Measurements from ENCODE around the gene LPAR6. TPM values are rescaled to one million over a fixed set of nuclear protein-coding genes. Genes with fewer than 3 reads are reported as not detected.

The LPAR6 gene
- polyA plus RNA-seq, 1 of the 3 experiments (the other 2 are of a cell fraction), result 0.03 TPM

DNA sequence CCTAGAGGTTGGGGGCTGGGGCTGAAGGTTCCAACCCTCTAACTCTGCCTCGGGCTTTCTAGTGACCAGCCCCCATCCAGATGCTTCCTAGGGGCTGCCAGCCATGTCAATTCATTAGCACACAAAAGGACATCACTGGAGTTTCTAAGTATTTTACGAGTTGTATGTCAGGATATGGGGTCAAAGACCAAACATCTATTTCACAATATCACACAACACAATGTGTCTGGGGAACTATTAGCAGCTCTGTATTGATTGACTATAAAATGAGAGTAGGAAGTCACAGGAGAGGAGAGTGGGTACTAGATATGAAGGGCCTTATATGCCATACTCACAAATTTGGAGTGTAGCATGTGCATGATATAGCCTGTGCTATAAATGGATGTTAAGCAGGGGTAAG lies 42.1 kb downstream of the LPAR6 start:
- POLR2A ChIA-PET, result no interaction called here
- H2AFZ ChIP-seq (ENCODE audit: low read depth), result no peak overlapping the region
- no peak overlapping the region for H3K4me3 ChIP-seq (ENCODE audit: low read depth in 2 of 2, low read length in 1 of 2)
- peaks cover 33 to 53% of the 10 kb centered on the region in 2 experiments for H3K36me3 ChIP-seq (replicated peaks in 1 of 2; ENCODE audit: control insufficient read depth in 1 of 2, insufficient read depth in 2 of 2, low read length in 1 of 2)
- no peak overlapping the region for H3K9ac ChIP-seq
- CTCF ChIA-PET, result no interaction called here
- H3K9me3 ChIP-seq, result no peaks in the 10 kb centered on the region
- no peaks in the 10 kb centered on the region for H3K27me3 ChIP-seq (ENCODE audit: insufficient read depth)
- DNase-seq, result no peak
- no peaks in the 10 kb centered on the region for H3F3A ChIP-seq (replicated peaks; ENCODE audit: insufficient read depth)
- TF ChIP-seq MAX (IDR thresholded peaks at IDR 0.05; ENCODE audit: low read depth), result no peak
- no peak for TF ChIP-seq REST (IDR thresholded peaks at IDR 0.05; ENCODE audit: low read depth, low read length)
- TF ChIP-seq NRF1 (IDR thresholded peaks at IDR 0.05; ENCODE audit: low read depth, low read length), result no peak
- TF ChIP-seq EZH2phosphoT487 (IDR thresholded peaks at IDR 0.05; ENCODE audit: borderline replicate concordance, low read depth), result no peak
- no peak for TF ChIP-seq ZBTB33 (IDR thresholded peaks at IDR 0.05; ENCODE audit: borderline replicate concordance, low read depth)
- TF ChIP-seq GABPA (IDR thresholded peaks at IDR 0.05; ENCODE audit: low read depth), result no peak
- no peak for TF ChIP-seq YY1 (IDR thresholded peaks at IDR 0.05; ENCODE audit: low read depth)
- TF ChIP-seq FOXJ3 (CRISPR knock-in tag; IDR thresholded peaks at IDR 0.05), result no peak
- no peak for TF ChIP-seq RAD21 (IDR thresholded peaks at IDR 0.05; ENCODE audit: low read length)
- no peaks in the 10 kb centered on the region for H3K4me1 ChIP-seq (ENCODE audit: control insufficient read depth in 1 of 2, insufficient read depth in 2 of 2, low read depth in 1 of 2, low read length in 1 of 2)
- WGBS (ENCODE audit: low lambda C conversion rate), result 96% methylated on average over 2 of the region's 2 CpGs
- H4K20me1 ChIP-seq (ENCODE audit: insufficient read depth), result no peaks in the 10 kb centered on the region
- H3K4me2 ChIP-seq, result no peak overlapping the region
- H3K79me2 ChIP-seq (ENCODE audit: insufficient read depth), result no peaks in the 10 kb centered on the region
- H3K9me2 ChIP-seq, result no peaks in the 10 kb centered on the region; the same call in 1 of the 2 replicates
- H3K27ac ChIP-seq (ENCODE audit: low read depth in 2 of 2, low read length in 1 of 2), result no peak overlapping the region

DNA sequence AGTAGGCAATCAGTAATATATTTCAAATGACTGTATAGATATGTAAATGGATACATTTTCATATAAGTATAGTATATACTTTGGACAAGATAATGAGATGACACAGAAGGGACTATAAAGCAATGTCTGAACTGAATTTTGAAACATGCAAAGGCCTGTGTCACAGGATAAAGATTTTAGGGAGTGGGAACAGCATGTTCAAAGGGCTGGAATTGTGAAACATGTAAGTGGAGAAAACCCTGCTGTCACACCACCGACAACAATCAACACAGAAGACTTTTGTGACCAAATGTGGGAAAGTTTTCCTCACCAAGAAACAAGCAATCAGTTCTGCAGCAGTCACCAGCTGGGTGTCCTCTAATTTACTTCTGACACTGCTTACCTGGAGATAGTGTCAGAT lies 42.9 kb downstream of the LPAR6 start:
- H3K27me3 ChIP-seq (ENCODE audit: insufficient read depth), result no peaks in the 10 kb centered on the region
- H3K9me3 ChIP-seq, result no peaks in the 10 kb centered on the region
- no peaks in the 10 kb centered on the region for H3F3A ChIP-seq (replicated peaks; ENCODE audit: insufficient read depth)
- H3K9ac ChIP-seq, result no peak overlapping the region
- no peak overlapping the region for H3K4me2 ChIP-seq
- DNase-seq, result no peak
- H3K79me2 ChIP-seq (ENCODE audit: insufficient read depth), result no peaks in the 10 kb centered on the region
- POLR2A ChIA-PET, result no interaction called here
- no peaks in the 10 kb centered on the region; the same call in 1 of the 2 replicates for H3K9me2 ChIP-seq
- WGBS (ENCODE audit: low lambda C conversion rate), result 100% methylated on average over 1 of the region's 1 CpG
- H3K27ac ChIP-seq (ENCODE audit: low read depth in 2 of 2, low read length in 1 of 2), result no peak overlapping the region
- H4K20me1 ChIP-seq (ENCODE audit: insufficient read depth), result no peaks in the 10 kb centered on the region
- H2AFZ ChIP-seq (ENCODE audit: low read depth), result no peak overlapping the region
- no peaks in the 10 kb centered on the region for H3K4me1 ChIP-seq (ENCODE audit: control insufficient read depth in 1 of 2, insufficient read depth in 2 of 2, low read depth in 1 of 2, low read length in 1 of 2)
- peaks cover 40 to 54% of the 10 kb centered on the region in 2 experiments for H3K36me3 ChIP-seq (replicated peaks in 1 of 2; ENCODE audit: control insufficient read depth in 1 of 2, insufficient read depth in 2 of 2, low read length in 1 of 2)
- CTCF ChIA-PET, result no interaction called here
- no peak overlapping the region for H3K4me3 ChIP-seq (ENCODE audit: low read depth in 2 of 2, low read length in 1 of 2)
- no peak for TF ChIP-seq SMC3 (IDR thresholded peaks at IDR 0.05; ENCODE audit: low read depth, low read length)
- TF ChIP-seq, protein P1, sequence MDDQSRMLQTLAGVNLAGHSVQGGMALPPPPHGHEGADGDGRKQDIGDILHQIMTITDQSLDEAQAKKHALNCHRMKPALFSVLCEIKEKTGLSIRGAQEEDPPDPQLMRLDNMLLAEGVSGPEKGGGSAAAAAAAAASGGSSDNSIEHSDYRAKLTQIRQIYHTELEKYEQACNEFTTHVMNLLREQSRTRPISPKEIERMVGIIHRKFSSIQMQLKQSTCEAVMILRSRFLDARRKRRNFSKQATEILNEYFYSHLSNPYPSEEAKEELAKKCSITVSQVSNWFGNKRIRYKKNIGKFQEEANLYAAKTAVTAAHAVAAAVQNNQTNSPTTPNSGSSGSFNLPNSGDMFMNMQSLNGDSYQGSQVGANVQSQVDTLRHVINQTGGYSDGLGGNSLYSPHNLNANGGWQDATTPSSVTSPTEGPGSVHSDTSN (IDR thresholded peaks at IDR 0.05), result no peak
- TF ChIP-seq ELF1 (IDR thresholded peaks at IDR 0.05), result no peak
- TF ChIP-seq MXI1 (IDR thresholded peaks at IDR 0.05; ENCODE audit: low read depth, low read length), result no peak
- no peak for TF ChIP-seq FOSL2 (IDR thresholded peaks at IDR 0.05; ENCODE audit: borderline replicate concordance, low read depth)
- TF ChIP-seq SIN3A (IDR thresholded peaks at IDR 0.05; ENCODE audit: borderline replicate concordance, low read depth, low read length), result no peak
- TF ChIP-seq REST (IDR thresholded peaks at IDR 0.05; ENCODE audit: low read depth, low read length), result no peak
- no peak for TF ChIP-seq RAD21 (IDR thresholded peaks at IDR 0.05; ENCODE audit: low read length)
- TF ChIP-seq MAX (IDR thresholded peaks at IDR 0.05; ENCODE audit: low read depth), result no peak
- no peak for TF ChIP-seq RCOR1 (IDR thresholded peaks at IDR 0.05; ENCODE audit: low read length)
- TF ChIP-seq RXRA (IDR thresholded peaks at IDR 0.05; ENCODE audit: borderline replicate concordance, low read depth), result no peak
- no peak for TF ChIP-seq TCF12 (IDR thresholded peaks at IDR 0.05)

Measured in SK-N-SH (cell line).